ENCODE measurements around the gene LRRN1.

DNA sequence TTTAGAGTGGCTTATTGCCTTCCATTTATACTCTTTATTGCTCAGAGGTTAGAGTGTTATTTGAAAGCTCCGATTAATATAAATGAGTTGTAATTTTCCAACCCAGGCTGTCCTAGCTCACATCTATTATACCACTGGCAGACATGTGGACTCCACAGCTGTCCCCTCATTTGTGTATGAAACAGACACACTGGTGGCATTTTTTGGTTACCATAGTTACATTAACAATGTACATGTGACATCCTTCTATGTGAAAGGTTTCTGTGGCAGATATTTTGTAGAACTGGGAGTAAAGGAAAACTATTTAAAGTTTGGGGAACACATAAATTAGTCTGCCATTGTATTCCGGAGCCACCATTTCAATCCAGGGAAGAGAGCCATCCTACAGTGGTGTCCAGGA, 5.3 kb downstream of the LRRN1 start:
- TF ChIP-seq GATA3 (IDR thresholded peaks at IDR 0.05; ENCODE audit: low read depth, low read length) = no peak
- TF ChIP-seq GATA2 (IDR thresholded peaks at IDR 0.05; ENCODE audit: low read depth, low read length) = no peak
